A549 (cell line): ENCODE data around the gene GALNT4. TPM values are rescaled to one million over a fixed set of nuclear protein-coding genes. Genes with fewer than 3 reads are reported as not detected.

Experiments
- ATAC-seq, 2 experiments: fragments of 200-7000 bp in 1 of 2; fragments of >200 bp in 1 of 2; cut with Nextera tagmentation in 1 of 2; cut with Tn5 transposase in 1 of 2; 3 replicates each; pipeline versions ENCODE4 v1.8.0 to v1.9.1; 2018 to 2020; ENCODE audit warnings: mild to moderate bottlenecking in 1 of 2, moderate library complexity in 1 of 2
- CTCF ChIA-PET: fragments of 300-600 bp; sonication (Branson Sonifier 250); formaldehyde crosslinking; extraction: SDS; loops from one replicate; lab custom pipeline; 2021; ENCODE audit warnings: antibody characterized with exemption, inconsistent platforms; lab: Yijun Ruan, JAX
- POLR2A ChIA-PET: fragments of 350-600 bp; formaldehyde crosslinking; extraction: SDS; loops from one replicate; lab custom pipeline; 2021; ENCODE audit warnings: antibody characterized with exemption, inconsistent platforms; lab: Yijun Ruan, JAX
- DNase-seq, 2 experiments: peaks; one replicate each; pipeline versions ENCODE4 v3.0.0 to v3.0.0-alpha.2; 2011 to 2016; ENCODE audit warnings: low read depth in 1 of 2, low spot score in 1 of 2
- FAIRE-seq: peaks from 2 replicates; lab custom pipeline; 2011; peaks lifted over from hg19 to GRCh38; lab: Jason Lieb, UNC
- H3K27ac ChIP-seq, 2 experiments: fragments of >200 bp; sonication (Bioruptor Twin); formaldehyde crosslinking; 3 replicates each; pipeline ENCODE4 v1.5.1; 2016 to 2017
- H3K4me1 ChIP-seq: fragments of >200 bp; sonication (Bioruptor Twin); formaldehyde crosslinking; 3 replicates; pipeline ENCODE4 v1.6.1; 2016
- H3K4me2 ChIP-seq: fragments of >200 bp; sonication (Bioruptor Twin); formaldehyde crosslinking; 3 replicates; pipeline ENCODE4 v1.6.1; 2016
- H3K4me3 ChIP-seq: fragments of >200 bp; sonication (Bioruptor Twin); formaldehyde crosslinking; 3 replicates; pipeline ENCODE4 v1.5.1; 2016
- H3K9me3 ChIP-seq: fragments of >200 bp; sonication (Bioruptor Twin); formaldehyde crosslinking; 3 replicates; pipeline ENCODE4 v1.6.1; 2016
- BHLHE40 ChIP-seq: IDR thresholded peaks from 2 replicates; pipeline ENCODE4 v1.6.1; 2012; ENCODE audit warnings: low read depth, low read length, inconsistent platforms
- CBX2 ChIP-seq: fragments of 200-600 bp; sonication (generic); IDR thresholded peaks from 2 replicates; pipeline ENCODE4 v1.6.1; 2016; ENCODE audit warnings: low read depth, mild to moderate bottlenecking, borderline replicate concordance
- CBX8 ChIP-seq: fragments of 200-600 bp; sonication (generic); IDR thresholded peaks from 2 replicates; pipeline ENCODE4 v1.6.1; 2016
- CEBPB ChIP-seq, 2 experiments: fragments of >200 bp in 1 of 2; sonication (Bioruptor Twin) in 1 of 2; formaldehyde crosslinking in 1 of 2; IDR thresholded peaks; 2 replicates each; pipeline ENCODE4 v1.6.1; 2012 to 2016
- EHF ChIP-seq: fragments of 250-450 bp; sonication (Bioruptor Pico); IDR thresholded peaks from 2 replicates; pipeline ENCODE4 v1.5.0; 2020; ENCODE audit warnings: mild to moderate bottlenecking
- EHMT2 ChIP-seq: fragments of 200-600 bp; sonication (generic); IDR thresholded peaks from 2 replicates; pipeline ENCODE4 v1.6.1; 2016; ENCODE audit warnings: antibody characterized with exemption, low read depth, mild to moderate bottlenecking, moderate library complexity
- FOSB ChIP-seq: fragments of 250-450 bp; sonication (Bioruptor Pico); IDR thresholded peaks from 2 replicates; pipeline ENCODE4 v1.5.0; 2020; ENCODE audit warnings: mild to moderate bottlenecking, moderate library complexity
- FOXS1 ChIP-seq: fragments of 250-450 bp; sonication (Bioruptor Pico); IDR thresholded peaks from 2 replicates; pipeline ENCODE4 v1.5.0; 2020; ENCODE audit warnings: mild to moderate bottlenecking, moderate library complexity
- GATA3 ChIP-seq: IDR thresholded peaks from 2 replicates; pipeline ENCODE4 v1.6.1; 2012; ENCODE audit warnings: borderline replicate concordance
- HEYL ChIP-seq: fragments of 250-450 bp; sonication (Bioruptor Pico); IDR thresholded peaks from 2 replicates; pipeline ENCODE4 v1.8.0; 2021; ENCODE audit warnings: mild to moderate bottlenecking, moderate library complexity
- HOXA7 ChIP-seq: fragments of 250-450 bp; sonication (Bioruptor Pico); IDR thresholded peaks from 2 replicates; pipeline ENCODE4 v1.5.0; 2020; ENCODE audit warnings: mild to moderate bottlenecking, moderate library complexity
- HOXB13 ChIP-seq: fragments of 250-450 bp; sonication (Bioruptor Pico); IDR thresholded peaks from 2 replicates; pipeline ENCODE4 v1.5.0; 2020; ENCODE audit warnings: low read depth, mild to moderate bottlenecking, moderate library complexity
- HOXB5 ChIP-seq: fragments of 250-450 bp; sonication (Bioruptor Pico); IDR thresholded peaks from 2 replicates; pipeline ENCODE4 v1.5.0; 2020; ENCODE audit warnings: mild to moderate bottlenecking, moderate library complexity
- KDM1A ChIP-seq: fragments of 200-600 bp; sonication (generic); IDR thresholded peaks from 2 replicates; pipeline ENCODE4 v1.6.1; 2016; ENCODE audit warnings: low read depth, mild to moderate bottlenecking
- MAZ ChIP-seq: fragments of 150-350 bp; IDR thresholded peaks from 2 replicates; pipeline ENCODE4 v1.6.1; 2014; ENCODE audit warnings: antibody characterized with exemption, low read depth, low read length, borderline replicate concordance
- NPAS2 ChIP-seq: fragments of 250-450 bp; sonication (Bioruptor Pico); IDR thresholded peaks from 2 replicates; pipeline ENCODE4 v1.8.0; 2022; ENCODE audit warnings: mild to moderate bottlenecking, moderate library complexity, borderline replicate concordance
- NR3C1 ChIP-seq: fragments of >200 bp; sonication (Bioruptor Twin); formaldehyde crosslinking; IDR thresholded peaks from 3 replicates; pipeline ENCODE4 v1.6.1; 2017
- PHF8 ChIP-seq: fragments of 200-600 bp; sonication (generic); IDR thresholded peaks from 2 replicates; pipeline ENCODE4 v1.6.1; 2016; ENCODE audit warnings: low read depth, mild to moderate bottlenecking, antibody characterized with exemption, moderate library complexity, borderline replicate concordance
- POLR2A ChIP-seq: IDR thresholded peaks from 2 replicates; pipeline ENCODE4 v1.6.1; 2012; ENCODE audit warnings: mild to moderate bottlenecking, low read length
- RAD21 ChIP-seq, 2 experiments: fragments of >200 bp in 1 of 2; sonication (Bioruptor Twin) in 1 of 2; formaldehyde crosslinking in 1 of 2; IDR thresholded peaks in 1 of 2; conservative IDR thresholded peaks in 1 of 2; 2 replicates in 1 of 2; 3 replicates in 1 of 2; pipeline ENCODE4 v1.6.1; 2012 to 2018; ENCODE audit warnings: inconsistent platforms in 1 of 2
- RNF2 ChIP-seq: fragments of 200-600 bp; sonication (generic); IDR thresholded peaks from 2 replicates; pipeline ENCODE4 v1.6.1; 2016; ENCODE audit warnings: low read depth, mild to moderate bottlenecking, antibody characterized with exemption, moderate library complexity, borderline replicate concordance
- SMC3 ChIP-seq: fragments of >200 bp; sonication (Bioruptor Twin); formaldehyde crosslinking; IDR thresholded peaks from 3 replicates; pipeline ENCODE4 v1.6.1; 2018; ENCODE audit warnings: inconsistent platforms
- TP53 ChIP-seq: fragments of 250-450 bp; sonication (Bioruptor Pico); IDR thresholded peaks from 2 replicates; pipeline ENCODE4 v1.5.0; 2021; ENCODE audit warnings: mild to moderate bottlenecking, moderate library complexity
- WGBS: methylation state at CpG from one replicate; pipeline ENCODE4 v1.1.6; 2017; ENCODE audit errors: missing lambda C conversion rate; 5-methylcytosine and 5-hydroxymethylcytosine counted together
- polyA plus RNA-seq, 4 experiments: library from polyadenylated mRNA; depleted of rRNA in 3 of 4; stranded (reverse); fragments of >200 nt; fragmentation: RNase III in 1 of 4; extraction: RNeasy Plus Mini Kit Qiagen cat#74134 plus additional on column Dnase treatment in 1 of 4; gene quantifications; 2 replicates in 3 of 4; 3 replicates in 1 of 4; pipeline ENCODE4 v1.2.3, GENCODE V29; 2011 to 2017
- TF ChIP-seq, protein P1 (sequence below): IDR thresholded peaks from 2 replicates; pipeline ENCODE4 v1.6.1; 2012
- TF ChIP-seq, protein P2 (sequence below): IDR thresholded peaks from 2 replicates; pipeline ENCODE4 v1.6.1; 2012
- TF ChIP-seq, protein P3 (sequence below): IDR thresholded peaks from 2 replicates; pipeline ENCODE4 v1.6.1; 2012; ENCODE audit warnings: low read depth, borderline replicate concordance
- TF ChIP-seq, protein P4 (sequence below): fragments of 450-650 bp; IDR thresholded peaks from 2 replicates; pipeline ENCODE4 v1.6.1; 2014; ENCODE audit warnings: antibody characterized with exemption
- TF ChIP-seq, protein P5 (sequence below): fragments of >200 bp; sonication (Bioruptor Twin); formaldehyde crosslinking; IDR thresholded peaks from 3 replicates; pipeline ENCODE4 v1.5.1; 2016
- TF ChIP-seq, protein P6 (sequence below): fragments of 250-450 bp; sonication (Bioruptor Pico); IDR thresholded peaks from 2 replicates; pipeline ENCODE4 v1.5.0; 2020; ENCODE audit warnings: low read depth, mild to moderate bottlenecking, moderate library complexity

The GALNT4 gene
- polyA plus RNA-seq, 2 of the 4 experiments (the other 2 are of a cell fraction): 5.9 to 14.3 TPM

DNA sequence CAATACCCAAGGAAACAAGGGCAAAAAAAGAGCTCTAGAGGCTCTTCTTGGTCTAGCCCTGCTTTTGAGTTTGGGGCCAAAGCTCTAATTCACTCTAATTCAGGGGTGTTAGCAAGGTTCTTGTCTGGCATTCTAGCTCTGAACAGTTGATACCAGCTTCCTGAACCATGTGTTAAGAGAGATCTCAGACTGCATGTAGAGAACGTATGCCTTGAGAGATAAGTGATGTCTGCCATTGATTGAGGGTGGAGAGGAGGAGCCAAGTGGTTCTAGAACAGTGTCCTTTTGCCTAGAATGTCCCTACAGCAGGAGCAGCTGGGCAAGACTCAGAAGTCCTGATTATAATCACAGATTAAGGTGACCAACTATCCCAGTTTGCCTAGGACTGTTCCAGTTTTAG is 19.4 kb upstream of the GALNT4 start:
- H3K27ac ChIP-seq: peak overlapping the region; percentile 40 to 66
- H3K4me3 ChIP-seq: no peak overlapping the region
- H3K4me2 ChIP-seq: peak overlapping the region; percentile 34; the same call in 2 of the 3 replicates
- ATAC-seq (no peak), DNase-seq (no peak), FAIRE-seq (no peak)
- CTCF ChIA-PET: interaction anchor here (0.8 to 3.2 kb wide), 20 partner anchors 8 to 1417 kb away, joined by 3 to 21 read pairs (median 4); partner anchors contain the start of gene ATP2B1
- H3K4me1 ChIP-seq: peaks cover 27% of the 10 kb centered on the region
- POLR2A ChIA-PET: interaction anchor here (0.7 kb wide), 1 partner anchor 165 kb away, joined by 3 read pairs; no protein-coding TSS in a partner anchor
- TF ChIP-seq PHF8 (no peak), NPAS2 (CRISPR knock-in tag) (no peak), RNF2 (no peak), TP53 (CRISPR knock-in tag) (no peak), CEBPB (IDR thresholded peaks at IDR 0.05) (no peak), FOSB (CRISPR knock-in tag) (no peak), KDM1A (no peak), HEYL (CRISPR knock-in tag) (no peak), FOXS1 (no peak), SMC3 (no peak)
- TF ChIP-seq, protein P1, sequence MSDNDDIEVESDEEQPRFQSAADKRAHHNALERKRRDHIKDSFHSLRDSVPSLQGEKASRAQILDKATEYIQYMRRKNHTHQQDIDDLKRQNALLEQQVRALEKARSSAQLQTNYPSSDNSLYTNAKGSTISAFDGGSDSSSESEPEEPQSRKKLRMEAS: no peak
- TF ChIP-seq, protein P2, sequence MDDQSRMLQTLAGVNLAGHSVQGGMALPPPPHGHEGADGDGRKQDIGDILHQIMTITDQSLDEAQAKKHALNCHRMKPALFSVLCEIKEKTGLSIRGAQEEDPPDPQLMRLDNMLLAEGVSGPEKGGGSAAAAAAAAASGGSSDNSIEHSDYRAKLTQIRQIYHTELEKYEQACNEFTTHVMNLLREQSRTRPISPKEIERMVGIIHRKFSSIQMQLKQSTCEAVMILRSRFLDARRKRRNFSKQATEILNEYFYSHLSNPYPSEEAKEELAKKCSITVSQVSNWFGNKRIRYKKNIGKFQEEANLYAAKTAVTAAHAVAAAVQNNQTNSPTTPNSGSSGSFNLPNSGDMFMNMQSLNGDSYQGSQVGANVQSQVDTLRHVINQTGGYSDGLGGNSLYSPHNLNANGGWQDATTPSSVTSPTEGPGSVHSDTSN: no peak
- TF ChIP-seq, protein P3, sequence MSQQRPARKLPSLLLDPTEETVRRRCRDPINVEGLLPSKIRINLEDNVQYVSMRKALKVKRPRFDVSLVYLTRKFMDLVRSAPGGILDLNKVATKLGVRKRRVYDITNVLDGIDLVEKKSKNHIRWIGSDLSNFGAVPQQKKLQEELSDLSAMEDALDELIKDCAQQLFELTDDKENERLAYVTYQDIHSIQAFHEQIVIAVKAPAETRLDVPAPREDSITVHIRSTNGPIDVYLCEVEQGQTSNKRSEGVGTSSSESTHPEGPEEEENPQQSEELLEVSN: no peak
- no peaks in the 10 kb centered on the region for H3K9me3 ChIP-seq
- 86% methylated on average over 1 of the region's 1 CpG for WGBS

DNA sequence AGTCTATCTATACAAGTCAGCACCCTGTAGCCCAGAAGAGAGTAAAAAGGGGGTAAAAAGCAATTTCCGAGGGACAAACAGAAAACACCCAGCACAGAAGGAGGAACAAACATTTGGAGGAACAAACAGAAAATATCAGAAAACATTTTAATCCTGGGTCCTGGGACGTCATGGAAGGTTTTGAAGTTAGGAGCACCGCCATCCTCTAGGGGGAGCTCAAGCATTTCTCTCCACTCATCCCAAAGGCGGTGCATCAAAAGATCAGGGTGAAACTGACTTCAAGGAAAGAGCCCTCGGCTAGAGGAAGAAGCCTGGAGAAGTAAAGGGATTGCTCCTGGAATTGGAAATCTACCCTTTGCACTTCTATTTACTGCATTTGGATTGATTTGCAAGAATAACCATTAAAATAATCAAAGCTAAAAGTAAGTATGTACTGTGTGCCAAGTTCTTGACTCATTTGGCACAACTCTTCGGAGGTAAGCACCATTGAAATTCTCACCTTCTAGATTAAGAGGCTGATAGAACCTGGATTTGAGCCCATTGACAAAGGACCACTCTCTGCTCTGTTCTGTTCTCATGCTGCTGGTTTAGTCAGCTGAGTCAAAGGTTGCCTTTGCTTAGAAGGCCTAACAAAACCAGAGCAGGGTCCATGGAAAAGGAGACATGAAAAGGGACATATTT is 18.5 kb upstream of the GALNT4 start:
- ATAC-seq (peak; percentile 85 to 91), FAIRE-seq (no peak), DNase-seq (peak; percentile 68 to 89)
- Histone ChIP-seq H3K9me3 (no peaks in the 10 kb centered on the region), H3K27ac (peak overlapping the region; percentile 40 to 66; a peak in 5 of 6 replicates), H3K4me3 (no peak overlapping the region), H3K4me1 (peaks cover 27% of the 10 kb centered on the region), H3K4me2 (peak overlapping the region; percentile 32)
- TF ChIP-seq HOXB13 (no peak), EHF (CRISPR knock-in tag) (no peak), CBX2 (no peak), SMC3 (peak; percentile 92), POLR2A (no peak), MAZ (no peak), GATA3 (no peak), FOXS1 (no peak), FOSB (CRISPR knock-in tag) (no peak), HOXB5 (CRISPR knock-in tag) (no peak), HEYL (CRISPR knock-in tag) (no peak), EHMT2 (no peak), NR3C1 (no peak), CBX8 (no peak), RAD21 (conservative IDR thresholded peaks at IDR 0.05 in 1 of 2, IDR thresholded peaks at IDR 0.05 in 1 of 2) (peak; percentile 97 to 99), BHLHE40 (no peak), RNF2 (no peak), HOXA7 (CRISPR knock-in tag) (no peak)
- TF ChIP-seq, protein P4, sequence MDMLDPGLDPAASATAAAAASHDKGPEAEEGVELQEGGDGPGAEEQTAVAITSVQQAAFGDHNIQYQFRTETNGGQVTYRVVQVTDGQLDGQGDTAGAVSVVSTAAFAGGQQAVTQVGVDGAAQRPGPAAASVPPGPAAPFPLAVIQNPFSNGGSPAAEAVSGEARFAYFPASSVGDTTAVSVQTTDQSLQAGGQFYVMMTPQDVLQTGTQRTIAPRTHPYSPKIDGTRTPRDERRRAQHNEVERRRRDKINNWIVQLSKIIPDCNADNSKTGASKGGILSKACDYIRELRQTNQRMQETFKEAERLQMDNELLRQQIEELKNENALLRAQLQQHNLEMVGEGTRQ: no peak
- TF ChIP-seq, protein P5, sequence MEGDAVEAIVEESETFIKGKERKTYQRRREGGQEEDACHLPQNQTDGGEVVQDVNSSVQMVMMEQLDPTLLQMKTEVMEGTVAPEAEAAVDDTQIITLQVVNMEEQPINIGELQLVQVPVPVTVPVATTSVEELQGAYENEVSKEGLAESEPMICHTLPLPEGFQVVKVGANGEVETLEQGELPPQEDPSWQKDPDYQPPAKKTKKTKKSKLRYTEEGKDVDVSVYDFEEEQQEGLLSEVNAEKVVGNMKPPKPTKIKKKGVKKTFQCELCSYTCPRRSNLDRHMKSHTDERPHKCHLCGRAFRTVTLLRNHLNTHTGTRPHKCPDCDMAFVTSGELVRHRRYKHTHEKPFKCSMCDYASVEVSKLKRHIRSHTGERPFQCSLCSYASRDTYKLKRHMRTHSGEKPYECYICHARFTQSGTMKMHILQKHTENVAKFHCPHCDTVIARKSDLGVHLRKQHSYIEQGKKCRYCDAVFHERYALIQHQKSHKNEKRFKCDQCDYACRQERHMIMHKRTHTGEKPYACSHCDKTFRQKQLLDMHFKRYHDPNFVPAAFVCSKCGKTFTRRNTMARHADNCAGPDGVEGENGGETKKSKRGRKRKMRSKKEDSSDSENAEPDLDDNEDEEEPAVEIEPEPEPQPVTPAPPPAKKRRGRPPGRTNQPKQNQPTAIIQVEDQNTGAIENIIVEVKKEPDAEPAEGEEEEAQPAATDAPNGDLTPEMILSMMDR: peak; percentile 90
- TF ChIP-seq, protein P6, sequence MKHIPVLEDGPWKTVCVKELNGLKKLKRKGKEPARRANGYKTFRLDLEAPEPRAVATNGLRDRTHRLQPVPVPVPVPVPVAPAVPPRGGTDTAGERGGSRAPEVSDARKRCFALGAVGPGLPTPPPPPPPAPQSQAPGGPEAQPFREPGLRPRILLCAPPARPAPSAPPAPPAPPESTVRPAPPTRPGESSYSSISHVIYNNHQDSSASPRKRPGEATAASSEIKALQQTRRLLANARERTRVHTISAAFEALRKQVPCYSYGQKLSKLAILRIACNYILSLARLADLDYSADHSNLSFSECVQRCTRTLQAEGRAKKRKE (CRISPR knock-in tag): no peak
- CTCF ChIA-PET: interaction anchor here (0.5 to 3.2 kb wide), 40 partner anchors 9 to 1418 kb away, joined by 3 to 21 read pairs (median 3); partner anchors contain the start of gene ATP2B1
- POLR2A ChIA-PET: no interaction called here
- whole genome bisulfite sequencing: 17% methylated on average over 6 of the region's 6 CpGs
